ENCODE measurements around the gene JAK3. TPM values are rescaled to one million over a fixed set of nuclear protein-coding genes. Genes with fewer than 3 reads are reported as not detected.
A peak's percentile ranks its signal among the peaks of the same experiment; 100 is the strongest.

The JAK3 gene
- total and polyA plus RNA-seq, 10 of the 15 experiments (the other 5 are each of a cell fraction or from before 2014, with no cell fraction given), result 7.8 to 67.9 (median 33.3) TPM

DNA sequence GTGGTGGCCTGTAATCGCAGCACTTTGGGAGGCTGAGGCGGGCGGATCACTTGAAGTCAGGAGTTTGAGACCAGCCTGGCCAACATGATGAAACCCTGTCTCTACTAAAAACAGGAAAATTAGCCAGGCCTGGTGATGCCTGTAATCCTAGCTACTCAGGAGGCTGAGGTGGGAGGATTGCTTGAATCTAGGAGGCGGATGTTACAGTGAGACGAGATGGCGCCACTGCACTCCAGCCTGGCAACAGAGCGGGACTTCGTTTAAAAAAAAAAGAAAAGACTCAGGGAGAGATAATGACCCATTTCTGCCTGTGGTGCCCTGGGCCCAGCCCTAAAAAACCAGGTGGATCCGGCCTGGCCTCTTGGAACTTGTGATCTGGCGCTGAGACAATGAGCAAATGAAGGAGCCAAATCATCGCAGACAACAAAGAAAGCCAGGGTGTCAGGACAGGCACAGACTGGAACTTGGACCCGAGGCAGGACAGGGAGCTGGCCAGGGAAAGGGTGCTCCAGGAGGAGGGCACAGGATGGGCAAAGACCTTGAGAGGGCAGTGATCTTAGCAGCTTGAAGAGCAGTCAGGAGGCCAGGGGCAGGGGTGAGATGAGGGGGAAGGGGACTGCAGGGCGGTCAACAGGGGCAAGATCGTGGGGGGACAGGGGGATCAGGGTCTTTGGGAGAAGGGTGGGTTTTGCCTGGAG lies 962 bp upstream of the JAK3 start:
- H3K27me3 ChIP-seq (replicated peaks in 1 of 2; ENCODE audit: control insufficient read depth in 2 of 2, insufficient read depth in 2 of 2, low read length in 1 of 2), result no peaks in the 10 kb centered on the region
- FAIRE-seq (no peak), ATAC-seq (no peak), DNase-seq (ENCODE audit: low read depth, low spot score) (no peak)
- BruUV-seq (replicated peaks), result no TSS peak
- WGBS (ENCODE audit: insufficient coverage, insufficient replicate concordance, low lambda C conversion rate, missing lambda C conversion rate), result 87% methylated on average over 14 of the region's 14 CpGs
- H3K27ac ChIP-seq (ENCODE audit: control insufficient read depth, insufficient read depth), result peak overlapping the region; percentile 71
- H3K9ac ChIP-seq (ENCODE audit: control insufficient read depth, insufficient read depth, low read length), result no peak overlapping the region
- ChIA-PET POLR2A (interaction anchor here (1.1 to 2.9 kb wide), 2 partner anchors 11 to 94 kb away, joined by 7 to 23 read pairs; partner anchors contain the start of gene RPL18A), CTCF (interaction anchor here (0.7 to 8.5 kb wide), 9 partner anchors 11 to 338 kb away, joined by 3 to 78 read pairs (median 6); partner anchors contain the start of genes CCDC124 and RPL18A), SMC1A (ENCODE audit: uncharacterized antibody, unreplicated experiment) (interaction anchor here (1.4 to 3.4 kb wide), 3 partner anchors 11 to 88 kb away, joined by 4 to 19 read pairs (median 5); partner anchors contain the start of gene RPL18A), RAD21 (ENCODE audit: unreplicated experiment) (interaction anchor here (1.3 to 5.3 kb wide), 4 partner anchors 10 to 94 kb away, joined by 3 to 56 read pairs (median 10); partner anchors contain the start of genes CCDC124 and RPL18A)
- H2AFZ ChIP-seq (ENCODE audit: control insufficient read depth, low read depth, low read length), result no peak overlapping the region
- intact Hi-C loops (cut with micrococcal nuclease; ENCODE audit: unreplicated experiment), result no loop called here
- TF ChIP-seq, protein P1, sequence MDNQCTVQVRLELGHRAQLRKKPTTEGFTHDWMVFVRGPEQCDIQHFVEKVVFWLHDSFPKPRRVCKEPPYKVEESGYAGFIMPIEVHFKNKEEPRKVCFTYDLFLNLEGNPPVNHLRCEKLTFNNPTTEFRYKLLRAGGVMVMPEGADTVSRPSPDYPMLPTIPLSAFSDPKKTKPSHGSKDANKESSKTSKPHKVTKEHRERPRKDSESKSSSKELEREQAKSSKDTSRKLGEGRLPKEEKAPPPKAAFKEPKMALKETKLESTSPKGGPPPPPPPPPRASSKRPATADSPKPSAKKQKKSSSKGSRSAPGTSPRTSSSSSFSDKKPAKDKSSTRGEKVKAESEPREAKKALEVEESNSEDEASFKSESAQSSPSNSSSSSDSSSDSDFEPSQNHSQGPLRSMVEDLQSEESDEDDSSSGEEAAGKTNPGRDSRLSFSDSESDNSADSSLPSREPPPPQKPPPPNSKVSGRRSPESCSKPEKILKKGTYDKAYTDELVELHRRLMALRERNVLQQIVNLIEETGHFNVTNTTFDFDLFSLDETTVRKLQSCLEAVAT (IDR thresholded peaks at IDR 0.05), result peak; percentile 79; the same call in 1 of the 2 replicates
- no peak for TF ChIP-seq PRDM15 (CRISPR knock-in tag; IDR thresholded peaks at IDR 0.05)
- no peak overlapping the region for H3K4me2 ChIP-seq (ENCODE audit: control insufficient read depth, insufficient read depth)
- H3K4me1 ChIP-seq (ENCODE audit: control insufficient read depth, insufficient read depth, low read length), result peaks cover 36% of the 10 kb centered on the region
- H3K9me3 ChIP-seq (replicated peaks; ENCODE audit: control insufficient read depth, insufficient read depth, low read length), result no peaks in the 10 kb centered on the region
- peaks cover 25% of the 10 kb centered on the region for H3K79me2 ChIP-seq (ENCODE audit: control insufficient read depth, insufficient read depth, low read length)
- H4K20me1 ChIP-seq (ENCODE audit: control insufficient read depth, insufficient read depth), result no peaks in the 10 kb centered on the region
- in situ Hi-C loops (cut with MboI), result no loop called here
- H3K4me3 ChIP-seq, result 0 out of 2 replicates have a peak overlapping the region, but pooled peaks have one; percentile 72
- H3K36me3 ChIP-seq (ENCODE audit: control insufficient read depth in 2 of 2, insufficient read depth in 2 of 2, low read length in 1 of 2), result 0 out of 4 replicates have a peak, but pooled peaks cover 0 to under 1% of the 10 kb centered on the region in 2 experiments

Measured in GM12878 (cell line).